Cardiac fibroblast (primary cell): Measurements from ENCODE around the gene CPN2.
A peak's percentile ranks its signal among the peaks of the same experiment; 100 is the strongest.

ENCODE experiments used
- DNase-seq, 2 donors: peaks; one replicate each; pipeline versions ENCODE4 v3.0.0 to v3.0.0-alpha.2; 2010; ENCODE audit warnings: low read depth in 2 of 2
- H3K4me3 ChIP-seq, 2 donors: replicated peaks in 1 of 2; 1 replicate in 1 of 2; 2 replicates in 1 of 2; pipeline ENCODE4 v1.5.1; 2011; ENCODE audit warnings: low read depth in 2 of 2, low read length in 2 of 2, mild to moderate bottlenecking in 2 of 2, moderate library complexity in 1 of 2
- CTCF ChIP-seq: IDR thresholded peaks from one replicate; pipeline ENCODE4 v1.5.1; 2011; ENCODE audit warnings: low read depth, mild to moderate bottlenecking, low read length, inconsistent platforms

CPN2 gene

DNA sequence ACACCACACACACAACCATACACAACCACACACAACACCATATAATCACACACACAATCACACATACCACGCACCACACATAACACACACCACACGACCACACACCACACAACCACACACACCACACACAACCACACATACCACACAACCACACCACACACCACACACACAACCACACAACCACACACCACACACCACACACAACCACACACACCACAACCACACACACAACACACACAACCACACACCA is 24.2 kb downstream of the CPN2 start:
- DNase-seq = no peak
- TF ChIP-seq CTCF = no peak

GRCh38 chr3:194326192-194326967 is 24.7 kb downstream of the CPN2 start:
- no peak overlapping the region for H3K4me3 ChIP-seq
- TF ChIP-seq CTCF = no peak
- DNase-seq = peak in 1 of 2 donors; percentile 17

More for the DNA sequence above, 24.2 kb downstream of the CPN2 start:
- no peak overlapping the region for H3K4me3 ChIP-seq

DNA sequence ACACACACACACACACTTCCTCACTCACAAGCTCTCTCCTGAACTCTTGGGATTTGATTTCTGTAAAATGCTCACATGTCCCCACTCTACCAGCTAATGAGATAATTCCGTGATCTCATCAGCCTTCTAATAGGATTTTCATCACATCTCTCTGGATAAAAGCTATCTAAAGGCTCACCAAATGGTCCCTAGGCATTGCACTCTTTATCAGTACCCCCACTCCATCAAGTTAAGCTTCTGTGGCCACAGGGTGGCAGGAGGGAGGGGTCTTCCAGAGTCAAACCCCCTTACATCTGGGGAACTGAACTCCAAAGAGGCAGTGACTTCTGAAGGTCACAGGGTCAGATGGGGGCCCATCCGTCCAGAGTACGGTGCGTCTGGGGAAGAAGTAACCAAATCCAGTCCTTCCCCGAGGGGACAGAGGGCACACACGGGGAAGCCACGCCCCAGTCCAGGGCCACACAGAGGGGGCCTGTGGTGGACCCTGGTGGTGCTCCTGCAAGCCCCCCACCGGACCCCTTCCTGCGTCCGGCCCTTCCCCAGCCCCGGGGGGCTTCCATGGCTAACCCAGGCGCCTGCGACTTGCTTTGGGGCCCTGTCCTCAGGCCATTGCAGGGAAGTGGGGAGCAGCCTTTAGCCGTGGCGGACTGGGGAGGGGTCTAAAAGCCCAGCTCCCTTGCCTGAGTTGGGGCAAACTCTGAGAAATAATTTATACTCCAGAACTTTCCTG is 25.5 kb downstream of the CPN2 start:
- no peak for DNase-seq
- TF ChIP-seq CTCF = no peak

GRCh38 chr3:194324823-194325327 is 26.3 kb downstream of the CPN2 start:
- no peak for TF ChIP-seq CTCF
- no peak overlapping the region for H3K4me3 ChIP-seq
- no peak for DNase-seq

More for the DNA sequence above, 25.5 kb downstream of the CPN2 start:
- no peak overlapping the region for H3K4me3 ChIP-seq

- peak; percentile 49 to 85 for DNase-seq
- no peak for TF ChIP-seq CTCF
- peak overlapping the region; percentile 3 to 4 for H3K4me3 ChIP-seq
Observed at GRCh38 chr3:194323785-194324735, 27.1 kb downstream of the CPN2 start.

DNA sequence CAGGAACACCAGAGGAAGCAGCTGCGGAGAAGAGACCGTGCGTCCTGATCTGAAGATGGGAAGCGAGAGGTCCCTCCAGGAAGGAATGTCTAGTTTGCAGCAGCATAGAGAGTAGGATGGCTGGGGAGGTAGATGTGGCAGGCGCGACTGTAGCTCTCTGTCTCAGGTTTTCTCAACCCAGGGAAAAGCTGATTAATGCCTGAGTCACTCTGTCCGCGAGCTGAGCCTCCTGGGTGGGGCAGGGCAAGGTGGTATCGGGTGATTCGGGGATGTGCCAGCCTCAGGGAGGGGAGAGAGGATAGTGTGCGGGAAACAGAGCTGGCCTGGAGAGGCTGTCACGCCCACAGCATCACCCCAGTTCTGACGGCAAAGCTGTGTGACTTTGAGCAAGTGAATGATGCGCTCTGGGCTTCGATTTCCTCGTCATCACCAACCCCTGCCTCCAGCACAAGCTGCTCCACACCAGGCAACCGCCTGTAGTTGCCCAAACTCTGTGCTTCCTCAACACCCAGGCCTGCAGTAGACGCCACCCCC is 28.4 kb downstream of the CPN2 start:
- peak; percentile 62 to 66 for DNase-seq
- no peak overlapping the region for H3K4me3 ChIP-seq
- no peak for TF ChIP-seq CTCF
